MM.1S (cell line): ENCODE data around the gene NAB2.

ENCODE experiments used
- EZH2 ChIP-seq: fragments of 300-600 bp; sonication (generic); optimal IDR thresholded peaks from 2 replicates; pipeline ENCODE3; 2017; ENCODE audit warnings: low read depth, mild to moderate bottlenecking, antibody characterized with exemption, low read length, mixed read lengths
- EZH2phosphoT487 ChIP-seq: fragments of 300-600 bp; sonication (generic); IDR thresholded peaks from 2 replicates; pipeline ENCODE4 v1.6.1; 2018; ENCODE audit warnings: antibody characterized with exemption, low read length
- TF ChIP-seq, protein P1 (sequence below): fragments of 300-600 bp; sonication (generic); IDR thresholded peaks from 2 replicates; pipeline ENCODE4 v1.5.1; 2016; ENCODE audit warnings: antibody characterized with exemption, low read length, mixed read lengths

DNA sequence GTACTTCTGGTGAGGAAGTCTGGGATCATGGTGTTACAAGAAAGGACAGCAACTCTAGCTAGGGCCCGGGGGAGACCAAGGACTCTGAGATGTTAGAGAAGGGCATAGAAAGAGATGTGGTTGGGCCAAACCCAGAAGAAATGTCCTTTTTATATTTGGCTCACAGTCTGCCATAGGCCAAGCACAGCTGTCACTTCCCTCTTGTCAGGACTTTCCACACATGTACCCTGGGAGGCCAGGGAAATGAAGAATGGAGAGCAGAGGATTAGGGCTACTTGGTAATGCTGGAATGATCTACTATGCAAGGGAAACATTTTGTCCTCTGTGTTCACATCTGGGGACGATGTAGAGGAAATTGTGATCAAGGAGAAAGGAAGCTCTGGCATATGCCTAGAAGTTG is 48.2 kb upstream of the NAB2 start:
- TF ChIP-seq, protein P1, sequence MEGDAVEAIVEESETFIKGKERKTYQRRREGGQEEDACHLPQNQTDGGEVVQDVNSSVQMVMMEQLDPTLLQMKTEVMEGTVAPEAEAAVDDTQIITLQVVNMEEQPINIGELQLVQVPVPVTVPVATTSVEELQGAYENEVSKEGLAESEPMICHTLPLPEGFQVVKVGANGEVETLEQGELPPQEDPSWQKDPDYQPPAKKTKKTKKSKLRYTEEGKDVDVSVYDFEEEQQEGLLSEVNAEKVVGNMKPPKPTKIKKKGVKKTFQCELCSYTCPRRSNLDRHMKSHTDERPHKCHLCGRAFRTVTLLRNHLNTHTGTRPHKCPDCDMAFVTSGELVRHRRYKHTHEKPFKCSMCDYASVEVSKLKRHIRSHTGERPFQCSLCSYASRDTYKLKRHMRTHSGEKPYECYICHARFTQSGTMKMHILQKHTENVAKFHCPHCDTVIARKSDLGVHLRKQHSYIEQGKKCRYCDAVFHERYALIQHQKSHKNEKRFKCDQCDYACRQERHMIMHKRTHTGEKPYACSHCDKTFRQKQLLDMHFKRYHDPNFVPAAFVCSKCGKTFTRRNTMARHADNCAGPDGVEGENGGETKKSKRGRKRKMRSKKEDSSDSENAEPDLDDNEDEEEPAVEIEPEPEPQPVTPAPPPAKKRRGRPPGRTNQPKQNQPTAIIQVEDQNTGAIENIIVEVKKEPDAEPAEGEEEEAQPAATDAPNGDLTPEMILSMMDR = no peak
- TF ChIP-seq EZH2phosphoT487 (no peak), EZH2 (no peak)
